CMK (cell line): ENCODE results near the gene FIG4.
"Not testable (repeated sequence)": the region's sequence is repeated elsewhere in the genome, so short reads cannot be mapped to it uniquely, and the experiment has no call there.

Experiments
- DNase-seq: peaks from one replicate; pipeline ENCODE4 v3.0.0-alpha.2; 2010; ENCODE audit warnings: low read depth

Gene FIG4

DNA sequence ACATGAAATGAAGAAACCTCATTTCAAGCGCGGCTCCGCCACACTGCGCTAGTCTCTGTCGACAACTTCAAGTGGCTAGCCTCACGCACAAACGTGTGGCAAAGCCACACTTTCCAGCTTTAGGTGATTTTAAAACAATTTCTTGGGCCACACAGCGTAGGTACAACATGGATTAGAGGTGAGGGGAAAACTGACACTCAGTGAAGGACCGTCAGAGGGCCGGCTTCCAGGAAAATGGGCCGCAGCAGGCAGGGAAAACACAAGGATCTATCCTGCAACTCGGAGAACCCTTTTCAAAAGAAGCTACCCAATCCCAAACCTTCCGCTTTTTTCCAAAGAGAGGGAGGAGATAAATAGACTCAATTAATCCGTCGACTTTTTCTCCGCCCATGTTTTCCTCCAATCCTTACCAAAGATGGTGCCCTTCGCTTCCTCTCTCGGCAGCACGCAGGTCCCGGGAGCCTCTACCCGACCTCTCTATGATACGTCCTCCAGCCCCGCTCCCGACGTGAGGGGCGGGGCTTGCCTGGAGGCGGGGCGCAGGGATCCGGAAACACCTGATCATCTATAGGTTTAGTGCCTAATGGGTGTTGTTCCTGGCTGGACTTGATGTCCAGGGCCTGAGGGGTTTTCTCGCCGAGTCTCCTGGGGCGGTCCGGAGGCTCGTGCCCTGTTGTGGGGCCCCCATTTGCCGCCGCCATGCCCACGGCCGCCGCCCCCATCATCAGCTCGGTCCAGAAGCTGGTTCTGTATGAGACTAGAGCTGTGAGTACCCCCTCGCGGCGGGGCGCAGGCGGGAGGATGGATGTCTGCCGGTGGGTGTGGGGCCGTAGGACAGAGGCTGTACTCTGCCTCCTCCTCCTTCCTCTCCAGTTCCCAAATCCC lies at the start of gene FIG4, which contains the start of gene AK9:
FIG4 (plus strand) TSS at position 560 of the 885 bp plus-strand sequence; CDS start at position 700, 140 bp downstream.
AK9 (minus strand) TSS at position 466 of the 885 bp plus-strand sequence. CDS start 15,457 bp downstream, outside the sequence.
- peak; percentile 71 for DNase-seq

DNA sequence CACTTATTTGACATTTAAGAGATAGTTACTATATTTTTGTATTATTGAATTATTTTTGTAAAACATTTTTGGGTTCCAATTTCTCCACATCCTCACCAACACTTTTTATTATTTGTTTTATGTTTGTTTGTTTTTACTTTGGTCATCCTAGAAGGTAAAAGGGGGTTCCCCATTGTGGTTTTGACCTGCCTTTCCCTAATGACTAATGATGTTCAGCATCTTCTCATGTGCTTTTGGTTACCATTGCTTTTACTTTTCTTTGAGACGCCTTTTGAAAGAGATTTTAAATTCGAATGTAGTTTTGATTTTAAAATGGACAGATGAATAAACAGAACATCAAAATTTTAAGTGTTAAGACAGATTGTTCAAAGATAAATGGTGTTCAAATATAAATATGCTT lies 47.0 kb upstream of the FIG4 start:
- DNase-seq = no peak

DNA sequence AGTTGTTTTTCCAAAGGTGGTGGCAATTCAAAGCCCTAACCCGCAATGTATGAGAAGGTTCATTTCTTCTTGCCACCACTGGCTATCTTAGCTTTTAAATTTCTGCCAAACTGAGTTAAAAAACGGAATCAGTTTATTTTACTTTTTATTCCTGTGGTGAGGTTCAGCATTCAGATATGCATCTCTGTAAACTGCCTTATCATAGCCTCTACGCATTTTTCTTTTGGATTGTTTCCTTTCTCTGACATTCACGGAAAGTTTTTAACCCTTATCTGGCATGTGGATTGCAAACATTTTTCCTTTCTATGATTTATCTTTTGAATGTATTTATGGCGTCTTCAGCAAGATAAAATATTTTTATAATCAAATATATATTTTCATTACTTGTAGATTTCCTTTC lies 37.8 kb upstream of the FIG4 start:
- no peak for DNase-seq

DNA sequence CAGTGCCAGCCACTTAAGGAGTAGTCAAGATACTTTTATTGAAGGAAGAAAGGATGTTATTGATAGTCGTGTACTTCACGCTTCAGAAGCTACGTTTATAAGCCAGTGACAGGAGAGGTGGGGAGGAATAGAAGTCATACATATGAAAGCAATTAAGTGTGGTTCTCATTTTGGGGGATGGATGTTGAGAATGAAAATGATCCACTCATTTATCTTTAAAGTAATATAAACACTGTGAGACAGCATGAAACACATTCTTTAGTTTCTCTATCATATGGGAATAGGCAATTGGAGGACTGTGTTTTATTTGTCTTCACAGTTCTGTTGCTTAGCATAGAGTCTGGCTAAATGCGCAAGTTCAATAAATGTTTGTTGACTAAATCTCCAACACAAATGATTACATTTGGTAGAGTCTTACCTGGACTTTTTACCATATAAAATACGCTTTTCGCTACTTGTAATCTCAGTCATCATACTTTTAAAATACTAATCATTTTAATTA lies 35.3 kb upstream of the FIG4 start:
- DNase-seq = no peak

DNA sequence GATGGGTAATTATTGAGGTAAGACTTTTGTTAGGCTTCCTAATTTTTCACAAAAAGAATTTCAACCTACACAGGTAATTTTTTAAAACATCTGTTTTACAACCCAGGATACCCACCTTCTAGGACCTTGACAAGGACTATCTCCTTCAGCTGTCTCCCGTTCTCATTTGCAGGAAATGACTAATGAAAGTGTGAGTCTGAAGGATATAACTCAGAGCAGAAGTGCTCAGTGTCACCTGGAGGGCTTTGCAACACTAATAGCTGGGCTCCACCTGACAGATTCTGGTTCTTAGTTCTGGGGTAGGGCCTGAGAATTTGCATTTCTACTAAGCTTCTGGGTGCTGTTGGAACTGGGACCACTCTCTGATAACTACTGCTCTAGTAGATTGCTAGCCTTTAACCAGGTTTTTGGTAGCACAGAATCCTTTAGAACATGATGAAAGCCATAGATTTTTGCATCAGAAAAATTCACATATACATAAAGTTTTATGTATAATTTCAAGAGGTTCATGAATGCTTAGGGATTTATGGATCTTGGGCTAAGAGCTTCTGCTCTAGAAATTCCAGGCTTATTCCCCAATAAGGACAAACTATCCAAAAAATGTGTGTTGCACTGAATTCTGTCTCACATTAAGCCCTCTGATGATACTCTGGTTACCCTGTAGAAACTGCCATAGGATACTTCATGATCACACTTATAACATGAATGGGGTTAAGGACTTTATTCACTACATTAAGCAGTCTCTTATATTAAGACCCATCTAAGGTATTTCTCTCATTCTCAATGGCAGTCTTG lies 30.4 kb upstream of the FIG4 start:
- DNase-seq = no peak

DNA sequence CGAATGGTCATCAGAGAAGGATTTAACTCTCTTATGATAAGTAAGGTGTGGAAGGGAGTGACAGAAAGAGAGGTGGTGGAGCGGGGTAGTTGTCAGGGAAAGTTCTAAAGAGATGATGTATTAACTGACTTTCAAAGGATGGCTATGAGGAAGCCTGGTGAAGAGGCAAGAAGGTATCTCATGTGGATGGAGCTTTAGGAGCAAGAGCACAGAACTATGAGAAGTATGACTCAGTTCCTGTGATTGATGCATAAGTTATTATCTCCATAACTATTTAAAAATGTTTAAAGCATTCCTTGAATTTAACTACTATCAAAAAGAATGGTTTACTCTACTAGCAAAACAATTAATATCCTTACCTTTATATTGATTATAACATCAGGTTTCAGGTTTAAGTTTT lies 28.9 kb upstream of the FIG4 start:
- DNase-seq = no peak

DNA sequence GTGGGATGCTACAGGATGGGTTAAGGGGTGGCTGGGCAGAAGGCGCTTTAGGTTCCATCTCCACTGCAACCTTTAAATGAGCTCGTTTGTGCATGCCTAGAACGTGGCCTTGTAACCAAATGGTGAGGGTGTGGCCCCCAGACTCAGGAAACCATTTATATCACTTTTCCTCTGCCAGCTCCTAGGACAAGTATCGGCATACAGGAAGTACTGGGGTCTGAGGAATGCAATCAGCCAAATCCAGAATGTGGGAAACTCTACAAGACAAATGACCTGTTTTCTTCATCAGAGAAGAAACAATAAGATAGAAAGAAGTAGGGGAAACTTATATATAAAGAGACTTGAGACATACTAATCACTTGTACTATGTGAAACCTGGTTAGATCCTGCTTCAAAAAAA lies 21.3 kb upstream of the FIG4 start:
- DNase-seq = no peak

DNA sequence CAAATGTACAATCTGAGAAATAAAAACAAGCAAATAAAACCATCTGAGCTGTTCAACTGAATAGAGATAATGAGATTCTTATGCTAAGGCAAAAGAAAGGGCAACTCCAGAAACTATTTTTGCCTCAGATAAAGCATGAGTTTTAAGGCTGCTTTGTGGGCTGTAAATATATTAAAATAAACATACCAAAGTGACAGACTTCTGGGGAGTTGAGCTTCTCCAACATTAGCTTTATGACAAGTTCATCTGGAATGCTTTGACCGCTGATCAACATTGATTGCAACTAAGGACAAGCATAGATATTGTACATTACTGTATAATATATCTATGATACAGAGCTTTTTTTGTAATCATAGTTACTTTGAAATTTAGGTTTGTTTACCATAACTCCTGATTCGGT lies 19.4 kb upstream of the FIG4 start:
- no peak for DNase-seq

DNA sequence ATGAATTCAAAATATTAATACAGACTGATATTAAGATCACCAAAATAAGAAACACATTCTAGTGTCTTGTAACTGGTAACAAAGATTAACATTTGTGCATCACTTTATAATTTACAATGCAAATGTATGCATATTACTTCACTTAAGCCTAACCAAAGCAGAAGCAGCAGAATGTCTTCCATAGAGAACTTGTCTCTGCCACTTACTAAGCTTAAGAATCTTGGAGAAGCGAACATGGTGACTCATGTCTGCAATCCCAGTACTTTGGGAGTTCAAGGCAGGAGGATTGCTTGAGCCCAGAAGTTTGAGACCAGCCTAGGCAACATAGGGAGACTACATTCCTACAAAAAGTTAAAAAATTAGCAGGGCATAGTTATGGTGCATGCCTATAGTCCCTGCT lies 18.9 kb upstream of the FIG4 start:
- DNase-seq = no peak

DNA sequence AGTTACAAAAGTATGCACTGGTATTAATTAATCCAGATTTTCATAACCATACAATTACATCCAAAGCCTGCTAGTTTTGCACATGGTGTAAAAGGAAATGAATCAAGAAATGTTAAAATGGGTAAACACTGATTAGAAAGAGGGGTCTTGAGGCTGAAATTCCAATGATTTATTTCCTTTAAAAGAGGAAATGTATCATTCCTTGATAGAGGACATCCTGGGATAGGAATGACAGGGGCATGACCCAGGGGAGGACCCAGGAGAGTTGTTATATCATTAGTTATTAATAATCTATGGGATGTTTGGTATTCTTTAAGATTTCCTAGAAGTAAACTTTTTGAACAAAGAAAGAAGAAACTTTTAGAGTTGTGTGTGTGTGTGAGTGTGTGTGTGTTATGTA lies 18.3 kb upstream of the FIG4 start:
- DNase-seq = no peak

DNA sequence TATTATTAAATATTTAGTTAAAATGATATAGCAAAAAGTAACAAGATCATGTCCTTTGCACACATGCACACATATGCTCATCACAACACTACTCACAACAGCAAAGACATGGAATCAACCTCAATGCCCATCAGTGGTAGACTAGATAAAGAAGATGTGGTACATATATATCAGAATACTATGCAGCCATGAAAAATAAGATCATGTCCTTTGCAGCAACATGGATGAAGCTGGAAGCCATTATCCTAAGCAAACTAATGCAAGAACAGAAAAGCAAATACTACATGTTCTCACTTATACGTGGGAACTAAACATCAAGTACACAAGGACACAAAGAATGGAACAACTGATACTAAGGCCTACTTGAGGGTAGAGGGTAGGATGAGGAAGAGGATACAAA lies 14.4 kb upstream of the FIG4 start:
- DNase-seq = no peak

DNA sequence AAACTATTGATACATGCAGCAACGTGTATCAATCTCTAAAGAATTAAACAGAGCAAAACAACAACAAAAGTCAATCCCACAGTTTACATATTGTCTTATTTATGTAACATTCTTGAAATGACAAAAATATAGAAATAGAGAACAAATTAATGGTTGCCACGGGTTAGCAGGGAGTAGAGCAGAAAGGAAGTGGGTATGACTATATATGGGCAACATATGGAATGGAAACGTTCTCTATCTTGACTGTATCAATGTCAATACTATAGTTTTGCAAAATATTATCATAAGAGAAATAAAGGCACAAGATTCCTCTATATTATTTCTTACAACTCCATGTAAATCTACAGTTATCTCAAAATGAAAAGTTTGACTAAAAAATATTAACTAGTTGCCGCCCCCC lies 12.9 kb upstream of the FIG4 start:
- no peak for DNase-seq

DNA sequence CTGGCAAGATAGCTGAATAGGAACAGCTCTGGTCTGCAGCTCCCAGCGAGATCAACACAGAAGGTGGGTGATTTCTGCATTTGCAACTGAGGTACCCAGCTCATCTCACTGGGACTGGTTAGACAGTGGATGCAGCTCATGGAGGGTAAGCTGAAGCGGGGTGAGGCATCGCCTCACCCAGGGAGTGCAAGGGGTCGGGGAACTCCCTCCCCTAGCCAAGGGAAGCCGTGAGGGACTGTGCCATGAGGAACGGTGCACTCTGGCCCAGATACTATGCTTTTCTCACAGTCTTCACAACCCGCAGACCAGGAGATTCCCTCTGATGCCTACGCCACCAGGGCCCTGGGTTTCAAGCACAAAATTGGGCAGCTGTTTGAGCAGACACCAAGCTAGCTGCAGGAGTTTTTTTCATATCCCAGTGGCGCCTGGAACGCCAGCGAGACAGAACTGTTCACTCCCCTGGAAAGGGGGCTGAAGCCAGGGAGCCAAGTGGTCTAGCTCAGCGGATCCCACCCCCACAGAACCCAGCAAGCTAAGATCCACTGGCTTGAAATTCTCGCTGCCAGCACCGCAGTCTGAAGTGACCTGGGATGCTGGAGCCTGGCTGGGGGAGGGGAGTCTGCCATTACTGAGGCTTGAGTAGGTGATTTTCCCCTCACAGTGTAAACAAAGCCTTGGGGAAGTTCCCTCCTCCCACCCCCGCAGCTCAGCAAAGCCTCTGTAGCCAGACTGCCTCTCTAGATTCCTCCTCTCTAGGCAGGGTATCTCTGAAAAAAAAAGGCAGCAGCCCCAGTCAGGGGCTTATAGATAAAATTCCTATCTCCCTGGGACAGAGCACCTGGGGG lies 12.2 kb upstream of the FIG4 start:
- DNase-seq = not testable (repeated sequence)

DNA sequence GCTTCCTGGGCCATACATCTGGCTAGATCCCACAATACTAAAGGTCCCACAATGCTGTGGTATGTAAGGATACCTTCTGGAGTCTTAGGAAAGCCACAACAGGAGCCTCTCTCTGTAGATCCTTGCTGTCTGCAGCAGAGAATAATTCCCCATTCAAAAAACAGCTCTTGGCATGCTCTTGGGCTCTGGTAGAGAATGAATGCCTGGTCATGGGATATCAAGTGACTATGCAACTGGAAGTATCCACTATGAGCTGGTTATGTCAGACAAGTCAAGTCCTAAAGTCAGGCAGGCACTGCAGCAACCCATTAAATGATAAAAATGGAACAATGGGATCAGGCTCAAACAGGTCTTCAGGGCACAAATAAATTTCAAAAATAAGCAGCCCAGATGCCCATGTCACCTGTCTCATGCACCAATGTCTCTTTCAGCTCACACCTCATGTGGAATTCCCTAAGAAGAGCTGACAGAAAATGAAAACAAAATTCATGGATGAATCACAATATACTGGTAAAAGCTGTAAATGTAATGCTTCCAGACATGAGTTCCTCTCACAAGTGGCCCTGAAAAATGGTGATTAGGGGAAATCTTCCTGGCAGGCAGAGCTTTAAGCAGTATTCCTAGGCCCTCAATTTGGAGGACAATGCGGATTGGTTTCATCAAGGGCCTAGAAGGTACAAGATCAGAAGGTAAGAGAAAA lies 4.4 kb upstream of the FIG4 start:
- no peak for DNase-seq

DNA sequence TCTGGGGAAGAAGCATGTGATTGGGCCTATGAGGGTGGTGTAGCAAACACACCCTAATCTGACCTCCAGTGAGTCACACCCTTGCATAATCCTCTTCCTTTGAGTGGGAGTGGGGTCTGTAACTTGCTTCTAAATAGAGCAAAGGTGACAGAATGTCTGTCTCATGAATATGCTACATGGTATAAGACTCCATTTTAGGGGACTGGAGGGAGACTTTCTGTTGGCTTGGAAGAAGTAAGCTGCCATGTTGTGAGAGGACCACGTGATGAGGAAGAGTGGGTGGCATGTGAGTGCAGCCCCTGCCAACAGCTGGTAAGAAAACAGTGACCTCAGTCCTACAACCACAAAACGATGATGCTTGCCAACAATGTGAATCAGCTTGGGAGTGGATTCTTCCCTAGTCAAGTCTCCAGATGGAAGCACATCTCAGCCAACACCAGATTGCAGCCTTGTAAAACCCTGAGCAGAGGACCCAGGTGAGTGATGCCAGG lies 3.8 kb upstream of the FIG4 start:
- DNase-seq = no peak

DNA sequence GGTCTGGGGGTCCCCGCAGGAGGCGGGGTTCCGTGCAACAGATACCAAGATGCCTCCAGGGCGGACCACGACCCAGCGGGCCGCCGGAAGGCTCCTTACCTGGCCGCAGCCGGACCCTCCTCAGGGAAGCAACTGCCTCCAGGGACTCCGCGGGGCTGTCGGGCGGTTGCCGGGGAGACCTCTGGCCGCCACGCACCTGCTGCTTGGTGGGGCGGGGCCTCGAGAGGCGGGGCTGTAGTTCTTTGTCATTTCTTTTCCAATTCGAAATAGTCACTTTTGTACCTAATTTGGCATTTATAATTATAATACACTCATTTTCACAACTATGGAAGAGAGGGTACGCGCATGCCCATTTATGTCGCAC lies 741 bp upstream of the FIG4 start:
- DNase-seq = no peak

DNA sequence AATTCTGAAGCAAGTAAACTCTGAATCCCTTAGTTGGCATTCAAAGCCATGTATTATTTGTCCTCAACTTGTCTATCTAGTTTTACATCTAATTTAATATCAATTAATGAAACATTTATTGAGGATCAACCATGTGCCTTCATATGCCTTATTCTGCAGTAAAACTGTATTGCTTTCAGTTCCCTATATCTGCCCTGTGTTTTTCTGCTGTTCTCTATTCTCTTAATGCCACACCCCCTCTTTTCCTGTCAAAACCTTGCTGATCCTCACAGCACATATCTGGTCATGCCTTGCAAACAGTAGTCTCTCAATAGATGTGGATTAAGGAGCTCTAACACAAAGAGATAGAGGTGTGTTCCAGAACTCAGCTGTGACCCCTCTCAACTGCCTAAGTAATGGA lies 2.0 kb downstream of the FIG4 start:
- DNase-seq = no peak

DNA sequence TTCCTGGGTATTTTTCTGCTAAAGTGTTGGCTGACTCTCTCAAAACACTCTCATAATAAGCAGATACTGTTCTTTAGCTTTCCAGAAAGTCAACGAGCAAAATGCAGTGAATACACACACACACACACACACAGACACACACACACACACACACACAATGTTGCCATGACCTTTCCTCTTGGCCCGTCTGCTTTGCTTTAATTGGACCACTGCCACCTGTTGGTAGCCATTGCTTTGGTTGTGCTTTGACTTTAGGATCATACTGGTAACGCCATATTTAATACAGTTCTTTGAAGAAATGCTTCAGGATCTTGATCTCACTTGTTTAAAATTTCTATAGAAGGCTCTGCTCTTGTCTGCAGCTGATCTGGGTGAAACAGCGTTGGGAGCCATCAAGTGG lies 4.4 kb downstream of the FIG4 start:
- no peak for DNase-seq

DNA sequence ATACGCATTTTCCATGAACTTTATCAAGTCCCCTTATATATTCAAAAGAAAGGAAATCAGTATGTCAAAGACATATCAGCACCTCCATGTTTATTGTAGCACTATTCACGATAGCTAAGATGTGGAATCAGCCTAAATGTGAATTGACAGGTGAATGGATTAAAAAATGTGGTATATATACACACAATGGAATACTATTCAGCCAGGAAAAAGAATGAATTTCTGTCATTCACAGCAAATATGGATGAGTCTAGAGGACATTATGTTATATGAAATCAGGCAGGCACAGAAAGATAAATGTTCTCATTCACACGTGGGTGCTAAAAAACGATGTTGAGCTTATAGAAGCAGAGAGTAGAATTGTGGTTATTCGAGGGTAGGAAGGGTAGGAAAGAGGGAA lies 5.3 kb downstream of the FIG4 start:
- no peak for DNase-seq

DNA sequence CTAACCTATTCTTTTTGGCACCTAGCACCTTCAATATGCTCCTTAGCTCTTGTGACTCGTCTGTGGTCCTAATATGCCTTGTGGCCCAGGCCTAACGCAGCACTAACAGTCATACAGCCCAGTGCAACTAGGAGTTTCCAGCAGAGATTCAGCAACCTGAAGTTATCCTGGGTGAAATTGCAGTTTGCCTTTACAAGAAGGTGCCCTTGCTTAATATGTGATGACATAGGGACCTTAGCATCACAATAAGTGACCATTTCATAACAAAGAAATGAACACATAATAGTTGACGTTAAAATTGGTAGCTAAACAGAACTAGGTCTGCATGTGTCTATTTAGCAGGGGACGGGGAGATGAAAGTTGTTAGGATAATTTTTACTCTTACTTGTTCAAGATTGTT lies 10.1 kb downstream of the FIG4 start:
- DNase-seq = no peak

DNA sequence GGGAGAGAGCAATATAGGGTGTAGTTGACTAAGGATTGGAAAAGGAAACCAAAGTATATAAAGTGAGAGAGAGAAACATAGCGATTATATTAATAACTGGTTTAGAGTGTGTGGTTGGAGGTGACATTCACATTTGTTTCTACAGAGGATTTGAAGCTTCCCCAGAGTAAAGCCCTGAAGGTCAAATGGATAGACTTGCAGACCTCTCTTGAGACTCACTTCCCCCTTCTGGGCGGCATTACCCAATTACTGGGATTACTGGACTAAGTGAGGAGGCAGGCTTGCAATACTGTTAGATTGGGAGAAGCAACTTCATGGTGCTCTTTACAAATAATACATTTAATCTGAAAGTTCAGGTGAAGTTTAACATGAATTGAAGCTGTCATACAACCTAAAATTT lies 10.7 kb downstream of the FIG4 start:
- no peak for DNase-seq
